Duodenal mucosa (tissue), 2 donors: ENCODE results near the gene SLC25A25.
A peak's percentile ranks its signal among the peaks of the same experiment; 100 is the strongest.

Experiments
- H3K27ac ChIP-seq: one replicate; pipeline ENCODE4 v1.7.0; 2013; ENCODE audit warnings: low read depth, low read length
- H3K27me3 ChIP-seq, 2 donors: one replicate each; pipeline ENCODE4 v1.7.0; 2013; ENCODE audit warnings: low read length in 2 of 2, control low read depth in 1 of 2; ENCODE audit not compliant: insufficient read depth in 2 of 2, control insufficient read depth in 1 of 2
- H3K36me3 ChIP-seq, 2 donors: one replicate each; pipeline ENCODE4 v1.7.0; 2013; ENCODE audit warnings: low read length in 2 of 2, control low read depth in 1 of 2; ENCODE audit not compliant: insufficient read depth in 2 of 2, control insufficient read depth in 1 of 2
- H3K4me1 ChIP-seq, 2 donors: one replicate each; pipeline ENCODE4 v1.7.0; 2013; ENCODE audit warnings: low read length in 2 of 2, control low read depth in 1 of 2; ENCODE audit not compliant: insufficient read depth in 2 of 2, control insufficient read depth in 1 of 2
- H3K4me3 ChIP-seq, 2 donors: one replicate each; pipeline ENCODE4 v1.7.0; 2013; ENCODE audit warnings: low read length in 2 of 2, low read depth in 1 of 2
- H3K9ac ChIP-seq, 2 donors: one replicate each; pipeline ENCODE4 v1.7.0; 2013; ENCODE audit warnings: low read length in 2 of 2, low read depth in 1 of 2
- H3K9me3 ChIP-seq, 2 donors: one replicate each; pipeline ENCODE4 v1.7.0; 2013; ENCODE audit warnings: low read length in 2 of 2, control low read depth in 1 of 2; ENCODE audit not compliant: control insufficient read depth in 1 of 2

Gene SLC25A25

GRCh38 chr9:128072144-128073021 lies 4.4 kb downstream of the SLC25A25 start:
- no peaks in the 10 kb centered on the region for H3K9me3 ChIP-seq
- peak overlapping the region; percentile 12 to 36 for H3K4me3 ChIP-seq
- H3K27ac ChIP-seq, result peak overlapping the region; percentile 69

GRCh38 chr9:128073253-128073886 lies 5.3 kb downstream of the SLC25A25 start:
- Histone ChIP-seq H3K27me3 (no peaks in the 10 kb centered on the region), H3K4me1 (peaks cover 40 to 56% of the 10 kb centered on the region in 2 donors), H3K4me3 (peak overlapping the region in 1 of 2 donors; percentile 9), H3K36me3 (no peaks in the 10 kb centered on the region), H3K9ac (peak overlapping the region in 1 of 2 donors; percentile 24), H3K9me3 (no peaks in the 10 kb centered on the region), H3K27ac (peak overlapping the region; percentile 68)

More at GRCh38 chr9:128072144-128073021, 4.4 kb downstream of the SLC25A25 start:
- H3K9ac ChIP-seq, result peak overlapping the region; percentile 24 to 35
- no peaks in the 10 kb centered on the region for H3K27me3 ChIP-seq
- peaks cover 31 to 46% of the 10 kb centered on the region in 2 donors for H3K4me1 ChIP-seq
- no peaks in the 10 kb centered on the region for H3K36me3 ChIP-seq

GRCh38 chr9:128077847-128078503 lies 9.9 kb downstream of the SLC25A25 start:
- Histone ChIP-seq H3K9ac (peak overlapping the region; percentile 41 to 55), H3K27ac (peak overlapping the region; percentile 79), H3K9me3 (no peaks in the 10 kb centered on the region), H3K4me1 (peaks cover 37 to 46% of the 10 kb centered on the region in 2 donors), H3K4me3 (peak overlapping the region in 1 of 2 donors; percentile 11), H3K36me3 (no peaks in the 10 kb centered on the region), H3K27me3 (no peaks in the 10 kb centered on the region)

GRCh38 chr9:128078504-128079434 lies 10.7 kb downstream of the SLC25A25 start:
- peak overlapping the region; percentile 41 to 55 for H3K9ac ChIP-seq
- H3K9me3 ChIP-seq, result no peaks in the 10 kb centered on the region
- H3K4me1 ChIP-seq, result peaks cover 29 to 38% of the 10 kb centered on the region in 2 donors
- H3K27ac ChIP-seq, result peak overlapping the region; percentile 79
- H3K36me3 ChIP-seq, result no peaks in the 10 kb centered on the region
- peak overlapping the region; percentile 5 to 11 for H3K4me3 ChIP-seq
- H3K27me3 ChIP-seq, result no peaks in the 10 kb centered on the region

GRCh38 chr9:128080206-128080605 lies 12.2 kb downstream of the SLC25A25 start:
- Histone ChIP-seq H3K4me1 (peaks cover 26 to 37% of the 10 kb centered on the region in 2 donors), H3K27ac (no peak overlapping the region), H3K9me3 (no peaks in the 10 kb centered on the region), H3K9ac (no peak overlapping the region), H3K27me3 (no peaks in the 10 kb centered on the region), H3K4me3 (no peak overlapping the region), H3K36me3 (no peaks in the 10 kb centered on the region)

GRCh38 chr9:128081056-128081455 lies 13.0 kb downstream of the SLC25A25 start:
- peak overlapping the region; percentile 30 for H3K27ac ChIP-seq
- H3K9ac ChIP-seq, result no peak overlapping the region
- H3K27me3 ChIP-seq, result no peaks in the 10 kb centered on the region
- no peak overlapping the region for H3K4me3 ChIP-seq
- no peaks in the 10 kb centered on the region for H3K9me3 ChIP-seq
- peaks cover 26 to 37% of the 10 kb centered on the region in 2 donors for H3K4me1 ChIP-seq
- H3K36me3 ChIP-seq, result no peaks in the 10 kb centered on the region

GRCh38 chr9:128082151-128082550 lies 14.1 kb downstream of the SLC25A25 start:
- no peak overlapping the region for H3K4me3 ChIP-seq
- peaks cover 26 to 37% of the 10 kb centered on the region in 2 donors for H3K4me1 ChIP-seq
- H3K36me3 ChIP-seq, result no peaks in the 10 kb centered on the region
- no peaks in the 10 kb centered on the region for H3K9me3 ChIP-seq
- no peaks in the 10 kb centered on the region for H3K27me3 ChIP-seq
- peak overlapping the region; percentile 32 for H3K27ac ChIP-seq
- H3K9ac ChIP-seq, result no peak overlapping the region

- no peaks in the 10 kb centered on the region for H3K36me3 ChIP-seq
- no peak overlapping the region for H3K27ac ChIP-seq
- H3K27me3 ChIP-seq, result no peaks in the 10 kb centered on the region
- H3K4me1 ChIP-seq, result peaks cover 18 to 19% of the 10 kb centered on the region in 2 donors
- H3K4me3 ChIP-seq, result no peak overlapping the region
- H3K9me3 ChIP-seq, result no peaks in the 10 kb centered on the region
- H3K9ac ChIP-seq, result no peak overlapping the region
Measured at GRCh38 chr9:128084746-128085145, 16.7 kb downstream of the SLC25A25 start.

- H3K4me1 ChIP-seq, result peaks cover 14 to 19% of the 10 kb centered on the region in 2 donors
- H3K4me3 ChIP-seq, result no peak overlapping the region
- H3K36me3 ChIP-seq, result no peaks in the 10 kb centered on the region
- H3K27ac ChIP-seq, result no peak overlapping the region
- no peaks in the 10 kb centered on the region for H3K9me3 ChIP-seq
- H3K9ac ChIP-seq, result no peak overlapping the region
- H3K27me3 ChIP-seq, result no peaks in the 10 kb centered on the region
Measured at GRCh38 chr9:128085943-128086342, 17.9 kb downstream of the SLC25A25 start.
